GM12801 (cell line): ENCODE data around the gene FAM114A1.

ENCODE experiments used
- CTCF ChIP-seq: IDR thresholded peaks from one replicate; pipeline ENCODE4 v1.5.1; 2011; ENCODE audit warnings: control low read depth; ENCODE audit not compliant: insufficient read length; ENCODE audit errors: extremely low read depth

Gene FAM114A1

GRCh38 chr4:38928568-38928967, 61.0 kb downstream of the FAM114A1 start:
- TF ChIP-seq CTCF: no peak

- TF ChIP-seq CTCF: no peak
These were observed 61.4 kb downstream of the FAM114A1 start for GRCh38 chr4:38928974-38929373.

GRCh38 chr4:38930204-38930603, 62.6 kb downstream of the FAM114A1 start:
- no peak for TF ChIP-seq CTCF

GRCh38 chr4:38930707-38931106, 63.1 kb downstream of the FAM114A1 start:
- TF ChIP-seq CTCF: no peak

DNA sequence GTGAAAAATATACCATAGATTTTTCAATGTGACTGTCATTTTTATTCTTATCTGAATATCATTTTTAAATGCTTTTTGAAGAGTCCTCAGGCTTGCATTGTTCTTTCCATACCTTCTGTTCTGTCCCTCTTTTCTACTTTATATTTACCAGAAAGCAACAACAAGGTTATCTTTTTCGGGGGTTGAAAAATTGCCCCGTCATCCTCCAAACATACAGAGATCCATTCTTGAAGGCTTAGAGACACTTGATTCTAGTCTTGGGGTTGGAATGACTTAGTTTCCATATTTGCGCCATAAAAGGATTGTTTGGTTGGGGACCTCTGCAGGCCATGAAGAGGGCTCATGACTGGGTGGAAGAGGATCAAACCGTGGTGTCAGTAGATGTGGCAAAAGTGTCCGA, 63.5 kb downstream of the FAM114A1 start:
- TF ChIP-seq CTCF: no peak

DNA sequence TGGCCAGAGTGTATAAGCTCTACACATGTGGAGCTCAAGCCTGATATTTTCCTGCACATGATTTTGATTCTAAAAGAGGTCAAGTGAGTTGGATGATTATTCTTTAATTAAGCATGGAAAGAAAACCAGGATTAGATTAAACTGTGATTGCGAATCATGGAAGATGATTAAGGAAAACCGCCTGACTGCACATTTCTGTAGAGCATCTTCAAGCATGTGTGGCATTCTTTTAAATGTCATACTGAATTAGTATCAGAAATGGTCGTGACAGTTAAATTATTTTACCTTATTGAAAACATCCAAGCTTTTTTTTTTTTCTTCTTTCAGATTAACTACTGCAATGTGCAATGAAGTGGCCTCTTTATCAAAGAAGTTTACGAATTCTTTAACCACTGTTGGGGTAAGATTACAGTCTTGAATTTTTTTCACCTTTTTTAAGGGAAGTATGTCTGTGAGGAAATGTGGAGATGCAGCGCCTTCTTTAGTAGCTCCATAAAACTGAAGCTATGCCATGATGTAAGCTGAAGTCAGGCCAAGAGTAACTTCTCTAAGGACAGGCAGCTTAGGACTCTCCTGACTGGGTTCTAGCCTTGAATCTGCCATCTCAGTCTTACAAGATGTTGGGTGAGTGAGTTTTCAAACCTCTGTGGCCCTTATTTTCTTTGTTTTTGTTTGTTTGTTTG, 67.9 kb downstream of the FAM114A1 start:
- TF ChIP-seq CTCF: no peak

DNA sequence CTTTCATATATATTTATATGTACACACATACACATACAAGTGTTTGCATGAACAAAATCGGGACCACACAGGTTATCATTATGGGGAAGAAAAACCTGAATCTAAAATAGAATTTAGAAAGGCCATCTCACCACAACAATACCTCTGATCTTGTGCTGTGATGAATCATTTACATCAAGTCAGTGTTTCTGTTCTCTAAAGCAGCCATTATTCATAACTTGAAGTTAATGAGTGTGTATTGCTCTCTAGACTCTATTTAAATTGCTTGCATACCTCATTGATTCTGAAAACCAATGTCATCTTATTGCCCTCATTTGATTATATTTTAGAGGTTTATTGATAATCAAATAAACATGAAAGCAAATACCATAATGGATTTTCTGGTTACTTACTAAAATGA, 71.6 kb downstream of the FAM114A1 start:
- no peak for TF ChIP-seq CTCF
